Smooth muscle cell (in vitro differentiated cells): ENCODE results near the gene SPAG8. TPM values are rescaled to one million over a fixed set of nuclear protein-coding genes. Genes with fewer than 3 reads are reported as not detected.

ENCODE experiments used
- DNase-seq: peaks from one replicate; lab custom pipeline; 2025; ENCODE audit not compliant: unreplicated experiment; lab: John Stamatoyannopoulos, UW
- H2AFZ ChIP-seq: fragments of 200-600 bp; sonication (generic); 2 replicates; pipeline ENCODE4 v1.6.0; 2016; ENCODE audit warnings: antibody characterized with exemption, low read depth, mild to moderate bottlenecking
- H3F3A ChIP-seq: fragments of 200-600 bp; sonication (generic); 2 replicates; pipeline ENCODE4 v1.6.0; 2017; ENCODE audit warnings: antibody characterized with exemption, low read depth
- H3K27ac ChIP-seq: fragments of 200-600 bp; sonication (generic); 2 replicates; pipeline ENCODE4 v1.5.1; 2016; ENCODE audit warnings: low read depth, mild to moderate bottlenecking
- H3K27me3 ChIP-seq: fragments of 200-600 bp; sonication (generic); 2 replicates; pipeline ENCODE4 v1.6.1; 2016; ENCODE audit warnings: low read depth, mild to moderate bottlenecking
- H3K36me3 ChIP-seq: fragments of 200-600 bp; sonication (generic); 2 replicates; pipeline ENCODE4 v1.5.1; 2016; ENCODE audit warnings: low read depth
- H3K4me1 ChIP-seq: fragments of 200-600 bp; sonication (generic); 2 replicates; pipeline ENCODE4 v1.5.1; 2016; ENCODE audit warnings: low read depth
- H3K4me2 ChIP-seq: fragments of 200-600 bp; sonication (generic); 2 replicates; pipeline ENCODE4 v1.6.0; 2016; ENCODE audit warnings: mild to moderate bottlenecking
- H3K4me3 ChIP-seq: fragments of 200-600 bp; sonication (generic); 2 replicates; pipeline ENCODE4 v1.5.1; 2016; ENCODE audit warnings: mild to moderate bottlenecking
- H3K79me2 ChIP-seq: fragments of 200-600 bp; sonication (generic); 2 replicates; pipeline ENCODE4 v1.6.0; 2016; ENCODE audit warnings: low read depth, mild to moderate bottlenecking
- H3K9ac ChIP-seq: fragments of 200-600 bp; sonication (generic); 2 replicates; pipeline ENCODE4 v1.6.0; 2016; ENCODE audit warnings: low read depth
- H3K9me3 ChIP-seq: fragments of 200-600 bp; sonication (generic); replicated peaks from 2 replicates; pipeline ENCODE4 v1.5.1; 2016; ENCODE audit warnings: low read depth
- H4K20me1 ChIP-seq: fragments of 200-600 bp; sonication (generic); 2 replicates; pipeline ENCODE4 v1.6.0; 2016; ENCODE audit warnings: low read depth
- WGBS: methylation state at CpG from one replicate; pipeline ENCODE4 v1.1.7; 2016; ENCODE audit warnings: low lambda C conversion rate; 5-methylcytosine and 5-hydroxymethylcytosine counted together
- polyA plus RNA-seq: library from polyadenylated mRNA; unstranded; fragments of >200 nt; fragmentation: Nextera tagmentation; extraction: Ambion mirVana; gene quantifications from 2 replicates; pipeline ENCODE4 v1.2.1, GENCODE V29; 2016
- total RNA-seq: library from RNA; depleted of rRNA; stranded (reverse); fragments of >200 nt; gene quantifications from 2 replicates; pipeline ENCODE4 v1.2.3, GENCODE V29; 2014
- TF ChIP-seq, protein P1 (sequence below): fragments of 200-600 bp; sonication (generic); IDR thresholded peaks from 2 replicates; pipeline ENCODE4 v1.5.1; 2017; ENCODE audit warnings: borderline replicate concordance, mild to moderate bottlenecking, antibody characterized with exemption; ENCODE audit not compliant: insufficient read depth, poor library complexity, severe bottlenecking

SPAG8 gene
- total and polyA plus RNA-seq, 2 experiments from 2014 or later: 1.2 TPM; not detected in 1

DNA sequence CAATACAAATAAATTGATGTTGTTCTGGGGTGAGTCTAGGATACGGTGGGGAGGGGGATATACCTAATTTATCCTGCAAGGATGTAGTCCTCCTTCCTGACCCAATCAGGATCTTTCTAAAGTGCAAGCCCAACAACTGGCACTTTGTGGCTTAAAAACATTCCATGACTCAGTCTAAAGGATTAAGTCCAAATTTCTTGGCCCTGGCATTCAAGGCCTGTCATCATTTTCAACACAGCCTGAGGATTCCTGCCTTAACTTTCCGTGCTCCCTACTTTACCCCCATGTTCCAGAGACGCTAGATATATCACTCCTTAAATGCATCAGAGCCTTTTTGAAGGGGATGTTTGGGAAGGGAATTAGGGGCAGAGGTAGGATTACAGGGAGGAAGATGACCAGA, 15.4 kb upstream of the SPAG8 start:
- 34% methylated on average over 3 of the region's 3 CpGs for WGBS
- no peak overlapping the region for H3K4me3 ChIP-seq
- no peak overlapping the region for H3K9ac ChIP-seq
- peaks cover 9% of the 10 kb centered on the region for H3K79me2 ChIP-seq
- no peak overlapping the region for H2AFZ ChIP-seq
- no peaks in the 10 kb centered on the region for H3K27me3 ChIP-seq
- peaks cover 7% of the 10 kb centered on the region for H3F3A ChIP-seq
- H3K4me2 ChIP-seq: peak overlapping the region; percentile 53
- TF ChIP-seq, protein P1, sequence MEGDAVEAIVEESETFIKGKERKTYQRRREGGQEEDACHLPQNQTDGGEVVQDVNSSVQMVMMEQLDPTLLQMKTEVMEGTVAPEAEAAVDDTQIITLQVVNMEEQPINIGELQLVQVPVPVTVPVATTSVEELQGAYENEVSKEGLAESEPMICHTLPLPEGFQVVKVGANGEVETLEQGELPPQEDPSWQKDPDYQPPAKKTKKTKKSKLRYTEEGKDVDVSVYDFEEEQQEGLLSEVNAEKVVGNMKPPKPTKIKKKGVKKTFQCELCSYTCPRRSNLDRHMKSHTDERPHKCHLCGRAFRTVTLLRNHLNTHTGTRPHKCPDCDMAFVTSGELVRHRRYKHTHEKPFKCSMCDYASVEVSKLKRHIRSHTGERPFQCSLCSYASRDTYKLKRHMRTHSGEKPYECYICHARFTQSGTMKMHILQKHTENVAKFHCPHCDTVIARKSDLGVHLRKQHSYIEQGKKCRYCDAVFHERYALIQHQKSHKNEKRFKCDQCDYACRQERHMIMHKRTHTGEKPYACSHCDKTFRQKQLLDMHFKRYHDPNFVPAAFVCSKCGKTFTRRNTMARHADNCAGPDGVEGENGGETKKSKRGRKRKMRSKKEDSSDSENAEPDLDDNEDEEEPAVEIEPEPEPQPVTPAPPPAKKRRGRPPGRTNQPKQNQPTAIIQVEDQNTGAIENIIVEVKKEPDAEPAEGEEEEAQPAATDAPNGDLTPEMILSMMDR: no peak
- no peaks in the 10 kb centered on the region for H3K36me3 ChIP-seq
- peak overlapping the region; percentile 68 for H3K27ac ChIP-seq
- no peaks in the 10 kb centered on the region for H4K20me1 ChIP-seq
- no peak for DNase-seq
- H3K4me1 ChIP-seq: peaks cover 8% of the 10 kb centered on the region
- no peaks in the 10 kb centered on the region for H3K9me3 ChIP-seq

- H3K36me3 ChIP-seq: no peaks in the 10 kb centered on the region
- H3K4me1 ChIP-seq: peaks cover 8% of the 10 kb centered on the region
- H4K20me1 ChIP-seq: no peaks in the 10 kb centered on the region
- H3K9ac ChIP-seq: no peak overlapping the region
- no peak overlapping the region for H3K27ac ChIP-seq
- TF ChIP-seq, protein P1: peak; percentile 68
- H2AFZ ChIP-seq: no peak overlapping the region
- 60% methylated on average over 4 of the region's 4 CpGs for WGBS
- peak overlapping the region; percentile 37 for H3K4me2 ChIP-seq
- peaks cover 9% of the 10 kb centered on the region for H3K79me2 ChIP-seq
- peaks cover 7% of the 10 kb centered on the region for H3F3A ChIP-seq
- H3K9me3 ChIP-seq: no peaks in the 10 kb centered on the region
- no peak for DNase-seq
- H3K4me3 ChIP-seq: no peak overlapping the region
- H3K27me3 ChIP-seq: no peaks in the 10 kb centered on the region
Observed at GRCh38 chr9:35826071-35826701, 14.1 kb upstream of the SPAG8 start.

DNA sequence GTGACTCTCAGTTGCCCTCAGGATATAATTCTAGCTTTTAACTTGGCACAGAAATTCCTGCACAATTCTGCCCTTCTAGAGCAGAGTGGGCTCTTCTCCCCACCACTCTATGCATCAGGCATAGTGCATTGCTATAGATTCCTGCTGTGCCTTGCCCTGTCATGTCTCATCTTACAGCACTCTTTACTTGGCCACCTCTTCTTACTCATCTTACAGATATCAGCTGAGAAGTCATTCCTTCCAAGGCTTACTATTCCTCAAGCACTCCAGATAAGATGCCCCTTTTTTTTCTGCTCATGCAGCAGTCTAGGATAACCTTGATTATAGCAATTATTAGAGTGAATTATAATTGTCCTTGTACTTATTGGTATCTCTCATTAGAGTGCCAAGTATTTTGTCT, 10.9 kb upstream of the SPAG8 start:
- no peaks in the 10 kb centered on the region for H3K79me2 ChIP-seq
- H3K27ac ChIP-seq: no peak overlapping the region
- H3K36me3 ChIP-seq: no peaks in the 10 kb centered on the region
- TF ChIP-seq, protein P1: no peak
- no peak overlapping the region for H3K4me3 ChIP-seq
- H3F3A ChIP-seq: peaks cover 7% of the 10 kb centered on the region
- H2AFZ ChIP-seq: no peak overlapping the region
- no peaks in the 10 kb centered on the region for H3K4me1 ChIP-seq
- H3K9me3 ChIP-seq: no peaks in the 10 kb centered on the region
- DNase-seq: no peak
- H3K9ac ChIP-seq: no peak overlapping the region
- H4K20me1 ChIP-seq: no peaks in the 10 kb centered on the region
- no peak overlapping the region for H3K4me2 ChIP-seq
- no peaks in the 10 kb centered on the region for H3K27me3 ChIP-seq

DNA sequence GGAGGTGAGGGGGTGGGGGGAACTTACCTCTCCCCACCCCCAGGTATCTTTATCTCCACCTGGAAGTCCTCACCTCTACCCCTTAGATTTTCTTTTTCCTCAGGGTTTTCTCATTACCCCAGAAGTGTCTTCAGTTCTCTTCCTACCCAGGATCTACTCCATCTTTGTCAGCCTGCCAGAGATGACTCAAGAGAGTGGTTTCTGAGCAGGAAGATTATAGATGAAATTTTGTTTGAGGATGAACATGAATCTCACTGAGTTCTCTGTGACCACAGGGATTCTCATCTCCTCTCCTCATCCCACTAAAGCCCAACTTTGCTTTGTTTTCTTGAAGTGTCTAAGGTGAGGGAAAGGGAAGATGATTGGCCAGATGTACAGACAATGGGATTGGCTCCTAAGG, 8.0 kb upstream of the SPAG8 start:
- no peaks in the 10 kb centered on the region for H3F3A ChIP-seq
- no peaks in the 10 kb centered on the region for H3K79me2 ChIP-seq
- no peak overlapping the region for H3K27ac ChIP-seq
- H3K36me3 ChIP-seq: no peaks in the 10 kb centered on the region
- H3K9ac ChIP-seq: no peak overlapping the region
- H4K20me1 ChIP-seq: no peaks in the 10 kb centered on the region
- no peaks in the 10 kb centered on the region for H3K4me1 ChIP-seq
- H3K4me2 ChIP-seq: no peak overlapping the region
- H3K4me3 ChIP-seq: no peak overlapping the region
- DNase-seq: no peak
- TF ChIP-seq, protein P1: no peak
- H3K9me3 ChIP-seq: no peaks in the 10 kb centered on the region
- no peak overlapping the region for H2AFZ ChIP-seq
- peaks cover 3% of the 10 kb centered on the region for H3K27me3 ChIP-seq
